GM21360 (cell line): ENCODE results near the gene LYRM7.
"Not testable (repeated sequence)": the region's sequence is repeated elsewhere in the genome, so short reads cannot be mapped to it uniquely, and the experiment has no call there.

Experiments
- ATAC-seq: cut with Tn5 transposase; IDR thresholded peaks from one replicate; pipeline ENCODE4 v1.9.1; 2021; ENCODE audit warnings: mild to moderate bottlenecking, moderate library complexity; ENCODE audit not compliant: unreplicated experiment

The LYRM7 gene

GRCh38 chr5:131170540-131171275, at the start of gene LYRM7:
TSS of gene LYRM7 (plus strand) at chr5:131170944. CDS start at chr5:131171021, 77 bp downstream.
- ATAC-seq: peak; percentile 98

- ATAC-seq: not testable (repeated sequence)
These were observed 43.5 kb upstream of the LYRM7 start for GRCh38 chr5:131127244-131127643.

- no peak for ATAC-seq
These were observed 41.4 kb upstream of the LYRM7 start for GRCh38 chr5:131129306-131129705.

- ATAC-seq: not testable (repeated sequence)
These were observed 37.7 kb upstream of the LYRM7 start for GRCh38 chr5:131133091-131133490.

GRCh38 chr5:131138406-131138805, 32.3 kb upstream of the LYRM7 start:
- not testable (repeated sequence) for ATAC-seq

GRCh38 chr5:131139321-131139720, 31.4 kb upstream of the LYRM7 start:
- no peak for ATAC-seq

GRCh38 chr5:131142970-131143617, 27.6 kb upstream of the LYRM7 start:
- peak; percentile 62 for ATAC-seq

- no peak for ATAC-seq
These were observed 23.5 kb upstream of the LYRM7 start for GRCh38 chr5:131147258-131147657.

- ATAC-seq: no peak
These were observed 21.9 kb upstream of the LYRM7 start for GRCh38 chr5:131148835-131149234.

GRCh38 chr5:131150408-131150807, 20.3 kb upstream of the LYRM7 start:
- no peak for ATAC-seq

GRCh38 chr5:131151216-131151615, 19.5 kb upstream of the LYRM7 start:
- no peak for ATAC-seq

- ATAC-seq: no peak
These were observed 14.4 kb upstream of the LYRM7 start for GRCh38 chr5:131156385-131156784.

- no peak for ATAC-seq
These were observed 13.8 kb upstream of the LYRM7 start for GRCh38 chr5:131156957-131157356.

- no peak for ATAC-seq
These were observed 10.6 kb upstream of the LYRM7 start for GRCh38 chr5:131160134-131160533.

GRCh38 chr5:131163276-131164119, 7.2 kb upstream of the LYRM7 start:
- ATAC-seq: no peak

- peak; percentile 65 for ATAC-seq
These were observed 6.3 kb upstream of the LYRM7 start for GRCh38 chr5:131164191-131165118.

- peak; percentile 85 for ATAC-seq
These were observed 5.5 kb upstream of the LYRM7 start, which contains the start of gene HINT1 for GRCh38 chr5:131165119-131165727. TSS of gene HINT1 (minus strand) at chr5:131165256. CDS start at chr5:131165205, 51 bp downstream.

- no peak for ATAC-seq
These were observed 3.1 kb upstream of the LYRM7 start for GRCh38 chr5:131167615-131168014.

- no peak for ATAC-seq
These were observed 769 bp upstream of the LYRM7 start for GRCh38 chr5:131169810-131170539.
